Astrocyte (in vitro differentiated cells and primary cell): ENCODE results near the gene ACVR1. TPM values are rescaled to one million over a fixed set of nuclear protein-coding genes. Genes with fewer than 3 reads are reported as not detected.

Experiments
- DNase-seq: peaks from one replicate; pipeline ENCODE4 v3.0.0-alpha.2; 2010; ENCODE audit warnings: low read depth
- FAIRE-seq: peaks from 2 replicates; lab custom pipeline; 2011; peaks lifted over from hg19 to GRCh38; lab: Jason Lieb, UNC
- H2AFZ ChIP-seq: 2 replicates; pipeline ENCODE4 v1.6.0; 2012; ENCODE audit warnings: low read depth, low read length, inconsistent platforms
- H3K27ac ChIP-seq: 2 replicates; pipeline ENCODE4 v1.5.1; 2011; ENCODE audit warnings: low read depth, low read length, inconsistent platforms
- H3K27me3 ChIP-seq: 2 replicates; pipeline ENCODE4 v1.6.0; 2011; ENCODE audit warnings: low read length, inconsistent platforms; ENCODE audit not compliant: insufficient read depth
- H3K36me3 ChIP-seq: 2 replicates; pipeline ENCODE4 v1.5.1; 2011; ENCODE audit warnings: low read length, inconsistent platforms; ENCODE audit not compliant: insufficient read depth
- H3K4me1 ChIP-seq: 2 replicates; pipeline ENCODE4 v1.5.1; 2011; ENCODE audit warnings: low read length, inconsistent platforms; ENCODE audit not compliant: insufficient read depth
- H3K4me2 ChIP-seq: 2 replicates; pipeline ENCODE4 v1.6.0; 2012; ENCODE audit warnings: low read length, inconsistent platforms
- H3K4me3 ChIP-seq: 2 replicates; pipeline ENCODE4 v1.5.1; 2011; ENCODE audit warnings: low read depth, mild to moderate bottlenecking, low read length, inconsistent platforms; ENCODE audit not compliant: insufficient read depth
- H3K79me2 ChIP-seq: 2 replicates; pipeline ENCODE4 v1.6.0; 2012; ENCODE audit warnings: mild to moderate bottlenecking, low read length, inconsistent platforms; ENCODE audit not compliant: insufficient read depth
- H3K9ac ChIP-seq: 2 replicates; pipeline ENCODE4 v1.6.0; 2012; ENCODE audit warnings: mild to moderate bottlenecking, low read length, inconsistent platforms
- H3K9me3 ChIP-seq: 2 replicates; pipeline ENCODE4 v1.5.1; 2012; ENCODE audit warnings: low read depth, mild to moderate bottlenecking, low read length, inconsistent platforms; ENCODE audit not compliant: insufficient read depth
- H4K20me1 ChIP-seq: 2 replicates; pipeline ENCODE4 v1.6.0; 2012; ENCODE audit warnings: low read length, inconsistent platforms; ENCODE audit not compliant: insufficient read depth
- H3K27ac Mint-ChIP-seq: one replicate; pipeline ENCODE4 v1.8.0; 2021; ENCODE audit warnings: mild to moderate bottlenecking, mixed read lengths; ENCODE audit not compliant: unreplicated experiment
- H3K27me3 Mint-ChIP-seq: one replicate; pipeline ENCODE4 v1.8.0; 2021; ENCODE audit warnings: low read depth, mixed read lengths; ENCODE audit not compliant: unreplicated experiment
- H3K36me3 Mint-ChIP-seq: one replicate; pipeline ENCODE4 v1.8.0; 2021; ENCODE audit warnings: low read depth, mixed read lengths; ENCODE audit not compliant: unreplicated experiment
- H3K4me1 Mint-ChIP-seq: one replicate; pipeline ENCODE4 v1.8.0; 2021; ENCODE audit warnings: low read depth, mixed read lengths; ENCODE audit not compliant: unreplicated experiment
- H3K4me3 Mint-ChIP-seq: one replicate; pipeline ENCODE4 v1.8.0; 2021; ENCODE audit warnings: mild to moderate bottlenecking, moderate library complexity, mixed read lengths; ENCODE audit not compliant: unreplicated experiment
- H3K9me3 Mint-ChIP-seq: one replicate; pipeline ENCODE4 v1.8.0; 2021; ENCODE audit warnings: mild to moderate bottlenecking, mixed read lengths; ENCODE audit not compliant: unreplicated experiment
- EZH2 ChIP-seq: IDR thresholded peaks from 2 replicates; pipeline ENCODE4 v1.6.1; 2012; ENCODE audit warnings: mild to moderate bottlenecking, low read length, inconsistent platforms; ENCODE audit not compliant: insufficient read depth
- total RNA-seq: library from RNA; stranded (reverse); gene quantifications from 2 replicates; pipeline ENCODE4 v1.2.1, GENCODE V29; 2021
- TF ChIP-seq, protein P1 (sequence below): IDR thresholded peaks from 2 replicates; pipeline ENCODE4 v1.5.1; 2011; ENCODE audit warnings: low read depth, mild to moderate bottlenecking, inconsistent platforms, low read length, moderate library complexity; ENCODE audit not compliant: insufficient read depth

Gene ACVR1
- total RNA-seq, 1 donor from 2014 or later, result 45.9 TPM

- Histone ChIP-seq H3K27ac (peak overlapping the region; percentile 26), H3K9ac (peak overlapping the region; percentile 1), H3K27me3 (no peaks in the 10 kb centered on the region), H3K4me2 (peak overlapping the region; percentile 49), H4K20me1 (peaks cover 41% of the 10 kb centered on the region), H3K4me1 (peaks cover 18% of the 10 kb centered on the region), H3K4me3 (no peak overlapping the region), H3K36me3 (peaks cover 5% of the 10 kb centered on the region), H2AFZ (no peak overlapping the region), H3K9me3 (no peaks in the 10 kb centered on the region), H3K79me2 (peaks cover 21% of the 10 kb centered on the region)
- Mint-ChIP-seq H3K36me3 (peaks cover 5% of the 10 kb centered on the region), H3K9me3 (no peaks in the 10 kb centered on the region), H3K4me3 (peak overlapping the region; percentile 9), H3K27me3 (no peaks in the 10 kb centered on the region), H3K4me1 (peaks cover 30% of the 10 kb centered on the region), H3K27ac (peak overlapping the region; percentile 79)
- TF ChIP-seq EZH2, result no peak
- TF ChIP-seq, protein P1, sequence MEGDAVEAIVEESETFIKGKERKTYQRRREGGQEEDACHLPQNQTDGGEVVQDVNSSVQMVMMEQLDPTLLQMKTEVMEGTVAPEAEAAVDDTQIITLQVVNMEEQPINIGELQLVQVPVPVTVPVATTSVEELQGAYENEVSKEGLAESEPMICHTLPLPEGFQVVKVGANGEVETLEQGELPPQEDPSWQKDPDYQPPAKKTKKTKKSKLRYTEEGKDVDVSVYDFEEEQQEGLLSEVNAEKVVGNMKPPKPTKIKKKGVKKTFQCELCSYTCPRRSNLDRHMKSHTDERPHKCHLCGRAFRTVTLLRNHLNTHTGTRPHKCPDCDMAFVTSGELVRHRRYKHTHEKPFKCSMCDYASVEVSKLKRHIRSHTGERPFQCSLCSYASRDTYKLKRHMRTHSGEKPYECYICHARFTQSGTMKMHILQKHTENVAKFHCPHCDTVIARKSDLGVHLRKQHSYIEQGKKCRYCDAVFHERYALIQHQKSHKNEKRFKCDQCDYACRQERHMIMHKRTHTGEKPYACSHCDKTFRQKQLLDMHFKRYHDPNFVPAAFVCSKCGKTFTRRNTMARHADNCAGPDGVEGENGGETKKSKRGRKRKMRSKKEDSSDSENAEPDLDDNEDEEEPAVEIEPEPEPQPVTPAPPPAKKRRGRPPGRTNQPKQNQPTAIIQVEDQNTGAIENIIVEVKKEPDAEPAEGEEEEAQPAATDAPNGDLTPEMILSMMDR, result peak; percentile 47
- FAIRE-seq (no peak), DNase-seq (no peak)
These were observed 83.0 kb downstream of the ACVR1 start for GRCh38 chr2:157793053-157793612.

DNA sequence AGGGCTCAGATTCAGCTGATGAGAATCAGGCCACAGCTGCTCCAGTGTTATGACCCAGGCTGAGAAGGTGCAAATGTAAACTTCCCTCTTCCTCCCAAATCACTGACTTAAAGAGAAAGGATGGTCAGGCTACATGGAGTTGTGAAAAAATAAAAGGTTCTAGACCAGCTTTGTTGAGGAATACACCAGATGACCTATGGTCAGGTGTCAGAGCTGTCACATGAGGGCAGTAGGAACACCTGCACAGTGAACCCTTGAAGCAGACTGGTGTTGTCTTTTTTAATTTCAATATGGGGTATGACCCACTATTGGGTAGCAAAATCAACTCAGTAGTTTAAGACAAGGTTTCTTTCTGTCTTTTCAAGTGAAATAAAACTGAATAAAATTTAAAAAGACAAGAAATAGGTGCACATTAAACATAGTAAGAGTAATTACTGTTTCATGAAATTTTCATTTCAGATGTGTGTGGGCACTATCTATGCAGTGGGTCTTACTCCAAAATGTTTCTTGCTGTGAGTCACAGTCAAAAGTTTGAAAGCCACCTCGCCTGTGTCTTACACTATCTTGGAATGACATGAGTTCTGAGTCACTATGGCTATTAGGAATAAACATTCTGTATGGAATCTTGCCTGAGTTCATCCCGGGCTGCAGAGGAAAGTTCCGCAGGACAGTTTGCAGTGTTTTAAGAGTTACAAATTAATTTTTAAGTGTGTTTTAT lies 83.6 kb downstream of the ACVR1 start:
- Histone ChIP-seq H2AFZ (no peak overlapping the region), H3K27me3 (no peaks in the 10 kb centered on the region), H3K4me3 (no peak overlapping the region), H3K4me1 (peaks cover 18% of the 10 kb centered on the region), H3K4me2 (peak overlapping the region; percentile 49), H3K27ac (peak overlapping the region; percentile 42), H3K79me2 (peaks cover 27% of the 10 kb centered on the region), H3K36me3 (peaks cover 2% of the 10 kb centered on the region), H4K20me1 (peaks cover 45% of the 10 kb centered on the region), H3K9ac (peak overlapping the region; percentile 1), H3K9me3 (no peaks in the 10 kb centered on the region)
- Mint-ChIP-seq H3K36me3 (no peaks in the 10 kb centered on the region), H3K4me1 (peaks cover 36% of the 10 kb centered on the region), H3K9me3 (no peaks in the 10 kb centered on the region), H3K27me3 (no peaks in the 10 kb centered on the region), H3K4me3 (no peak overlapping the region), H3K27ac (peak overlapping the region; percentile 79)
- TF ChIP-seq, protein P1, result no peak
- no peak for TF ChIP-seq EZH2
- DNase-seq (peak; percentile 86), FAIRE-seq (peak; percentile 34)

- TF ChIP-seq, protein P1, result no peak
- TF ChIP-seq EZH2, result no peak
- no peaks in the 10 kb centered on the region for H3K36me3 ChIP-seq
- no peak overlapping the region for H2AFZ ChIP-seq
- no peak for FAIRE-seq
- peaks cover 28% of the 10 kb centered on the region for H3K4me1 ChIP-seq
- H3K9ac ChIP-seq, result no peak overlapping the region
- H3K4me2 ChIP-seq, result no peak overlapping the region
- Mint-ChIP-seq H3K4me1 (peaks cover 51% of the 10 kb centered on the region), H3K27me3 (no peaks in the 10 kb centered on the region), H3K27ac (no peak overlapping the region), H3K9me3 (no peaks in the 10 kb centered on the region), H3K36me3 (no peaks in the 10 kb centered on the region), H3K4me3 (no peak overlapping the region)
- H3K79me2 ChIP-seq, result peaks cover 34% of the 10 kb centered on the region
- H3K9me3 ChIP-seq, result no peaks in the 10 kb centered on the region
- DNase-seq, result no peak
- H3K4me3 ChIP-seq, result no peak overlapping the region
- no peaks in the 10 kb centered on the region for H3K27me3 ChIP-seq
- H4K20me1 ChIP-seq, result peaks cover 52% of the 10 kb centered on the region
- H3K27ac ChIP-seq, result no peak overlapping the region
These were observed 85.3 kb downstream of the ACVR1 start for GRCh38 chr2:157790780-157791179.
